ENCODE measurements around the gene PLK5.
A peak's percentile ranks its signal among the peaks of the same experiment; 100 is the strongest.
"Not testable (repeated sequence)": the region's sequence is repeated elsewhere in the genome, so short reads cannot be mapped to it uniquely, and the experiment has no call there.

The PLK5 gene

GRCh38 chr19:1495799-1496713 is 27.8 kb upstream of the PLK5 start:
- DNase-seq (ENCODE audit: low spot score in 2 of 2), result no peak
- peaks cover 7% of the 10 kb centered on the region for H3K4me1 Mint-ChIP-seq
- no peaks in the 10 kb centered on the region for H3K9me3 Mint-ChIP-seq
- ATAC-seq (replicated peaks; ENCODE audit: extremely low read depth, poor library complexity, severe bottlenecking), result no peak
- H3K36me3 Mint-ChIP-seq (ENCODE audit: insufficient read depth), result peaks cover 5% of the 10 kb centered on the region
- H3K27me3 Mint-ChIP-seq, result no peaks in the 10 kb centered on the region
- H3K27ac Mint-ChIP-seq (ENCODE audit: low read depth), result no peak overlapping the region
- H3K4me3 Mint-ChIP-seq, result no peak overlapping the region

GRCh38 chr19:1496714-1497577 is 26.9 kb upstream of the PLK5 start:
- Mint-ChIP-seq H3K4me1 (peaks cover 2% of the 10 kb centered on the region), H3K27me3 (no peaks in the 10 kb centered on the region), H3K36me3 (ENCODE audit: insufficient read depth) (peaks cover 5% of the 10 kb centered on the region), H3K4me3 (no peak overlapping the region), H3K9me3 (no peaks in the 10 kb centered on the region), H3K27ac (ENCODE audit: low read depth) (no peak overlapping the region)
- DNase-seq (ENCODE audit: low spot score in 2 of 2), result no peak
- no peak for ATAC-seq (replicated peaks; ENCODE audit: extremely low read depth, poor library complexity, severe bottlenecking)

GRCh38 chr19:1497578-1498235 is 26.2 kb upstream of the PLK5 start:
- ATAC-seq (replicated peaks; ENCODE audit: extremely low read depth, poor library complexity, severe bottlenecking) (no peak), DNase-seq (ENCODE audit: low spot score in 2 of 2) (no peak)
- Mint-ChIP-seq H3K9me3 (no peaks in the 10 kb centered on the region), H3K27me3 (peaks cover 5% of the 10 kb centered on the region), H3K36me3 (ENCODE audit: insufficient read depth) (peaks cover 7% of the 10 kb centered on the region), H3K4me1 (no peaks in the 10 kb centered on the region), H3K27ac (ENCODE audit: low read depth) (no peak overlapping the region), H3K4me3 (no peak overlapping the region)

- peaks cover 10% of the 10 kb centered on the region for H3K27me3 Mint-ChIP-seq
- not testable (repeated sequence) for H3K4me3 Mint-ChIP-seq; H3K4me1 Mint-ChIP-seq; H3K36me3 Mint-ChIP-seq (ENCODE audit: insufficient read depth); H3K27ac Mint-ChIP-seq (ENCODE audit: low read depth); H3K9me3 Mint-ChIP-seq; ATAC-seq (replicated peaks; ENCODE audit: extremely low read depth, poor library complexity, severe bottlenecking); DNase-seq (ENCODE audit: low spot score in 2 of 2)
Measured at GRCh38 chr19:1499231-1499630, 24.6 kb upstream of the PLK5 start.

GRCh38 chr19:1501200-1501595 is 22.7 kb upstream of the PLK5 start:
- DNase-seq (ENCODE audit: low spot score in 2 of 2) (no peak), ATAC-seq (replicated peaks; ENCODE audit: extremely low read depth, poor library complexity, severe bottlenecking) (no peak)
- Mint-ChIP-seq H3K4me3 (no peak overlapping the region), H3K4me1 (peaks cover 2% of the 10 kb centered on the region), H3K9me3 (peaks cover 2% of the 10 kb centered on the region), H3K36me3 (ENCODE audit: insufficient read depth) (peaks cover 7% of the 10 kb centered on the region), H3K27me3 (peaks cover 10% of the 10 kb centered on the region), H3K27ac (ENCODE audit: low read depth) (no peak overlapping the region)

GRCh38 chr19:1502433-1503088 is 21.3 kb upstream of the PLK5 start:
- no peak for ATAC-seq (replicated peaks; ENCODE audit: extremely low read depth, poor library complexity, severe bottlenecking)
- H3K4me3 Mint-ChIP-seq, result no peak overlapping the region

GRCh38 chr19:1503089-1503924 is 20.6 kb upstream of the PLK5 start:
- H3K4me1 Mint-ChIP-seq, result peaks cover 14% of the 10 kb centered on the region
- DNase-seq (ENCODE audit: low spot score in 2 of 2) (peak; percentile 25 to 47), ATAC-seq (replicated peaks; ENCODE audit: extremely low read depth, poor library complexity, severe bottlenecking) (no peak)
- peaks cover 11% of the 10 kb centered on the region for H3K36me3 Mint-ChIP-seq (ENCODE audit: insufficient read depth)
- peaks cover 10% of the 10 kb centered on the region for H3K27me3 Mint-ChIP-seq
- no peak overlapping the region for H3K27ac Mint-ChIP-seq (ENCODE audit: low read depth)
- H3K4me3 Mint-ChIP-seq, result no peak overlapping the region
- H3K9me3 Mint-ChIP-seq, result peaks cover 5% of the 10 kb centered on the region

More at GRCh38 chr19:1502433-1503088, 21.3 kb upstream of the PLK5 start:
- no peak for DNase-seq (ENCODE audit: low spot score in 2 of 2)
- Mint-ChIP-seq H3K27ac (ENCODE audit: low read depth) (no peak overlapping the region), H3K27me3 (peaks cover 10% of the 10 kb centered on the region), H3K9me3 (peaks cover 5% of the 10 kb centered on the region), H3K4me1 (peaks cover 8% of the 10 kb centered on the region), H3K36me3 (ENCODE audit: insufficient read depth) (peaks cover 9% of the 10 kb centered on the region)

GRCh38 chr19:1503925-1504773 is 19.7 kb upstream of the PLK5 start:
- Mint-ChIP-seq H3K27me3 (peaks cover 10% of the 10 kb centered on the region), H3K9me3 (peaks cover 5% of the 10 kb centered on the region), H3K4me3 (no peak overlapping the region), H3K4me1 (peaks cover 14% of the 10 kb centered on the region), H3K27ac (ENCODE audit: low read depth) (no peak overlapping the region), H3K36me3 (ENCODE audit: insufficient read depth) (peaks cover 11% of the 10 kb centered on the region)
- ATAC-seq (replicated peaks; ENCODE audit: extremely low read depth, poor library complexity, severe bottlenecking), result no peak
- DNase-seq (ENCODE audit: low spot score in 2 of 2), result no peak

- Mint-ChIP-seq H3K36me3 (ENCODE audit: insufficient read depth) (peaks cover 8% of the 10 kb centered on the region), H3K9me3 (peaks cover 5% of the 10 kb centered on the region), H3K4me1 (peaks cover 17% of the 10 kb centered on the region), H3K4me3 (no peak overlapping the region), H3K27ac (ENCODE audit: low read depth) (no peak overlapping the region), H3K27me3 (peaks cover 10% of the 10 kb centered on the region)
- no peak for DNase-seq (ENCODE audit: low spot score in 2 of 2)
- ATAC-seq (replicated peaks; ENCODE audit: extremely low read depth, poor library complexity, severe bottlenecking), result no peak
Measured at GRCh38 chr19:1505012-1505411, 18.9 kb upstream of the PLK5 start.

GRCh38 chr19:1505991-1506881 is 17.6 kb upstream of the PLK5 start:
- no peak for ATAC-seq (replicated peaks; ENCODE audit: extremely low read depth, poor library complexity, severe bottlenecking)
- Mint-ChIP-seq H3K36me3 (ENCODE audit: insufficient read depth) (peaks cover 6% of the 10 kb centered on the region), H3K4me3 (no peak overlapping the region), H3K27me3 (peaks cover 10% of the 10 kb centered on the region), H3K27ac (ENCODE audit: low read depth) (no peak overlapping the region), H3K4me1 (peaks cover 19% of the 10 kb centered on the region), H3K9me3 (peaks cover 5% of the 10 kb centered on the region)
- no peak for DNase-seq (ENCODE audit: low spot score in 2 of 2)
